ENCODE data around the gene NCAM1. TPM values are rescaled to one million over a fixed set of nuclear protein-coding genes. Genes with fewer than 3 reads are reported as not detected.

NCAM1 gene
- total RNA-seq, 1 experiment from 2014 or later = 0.22 TPM

- TF ChIP-seq ZBTB33 (IDR thresholded peaks at IDR 0.05; ENCODE audit: extremely low read depth, insufficient replicate concordance, low read length) = no peak
Observed at GRCh38 chr11:113105592-113105991, 144.4 kb downstream of the NCAM1 start (continued).

GRCh38 chr11:113106507-113106906 lies 145.3 kb downstream of the NCAM1 start:
- H3K27ac ChIP-seq (ENCODE audit: low read depth, low read length) = no peak overlapping the region
- H3K4me2 ChIP-seq (ENCODE audit: low read length) = no peak overlapping the region
- intact Hi-C loops (cut with micrococcal nuclease) = no loop called here
- DNase-seq (ENCODE audit: low read depth, low spot score) (no peak), ATAC-seq (no peak)
- H3K79me2 ChIP-seq (ENCODE audit: insufficient read depth, low read length) = no peaks in the 10 kb centered on the region
- TF ChIP-seq POLR2AphosphoS5 (IDR thresholded peaks at IDR 0.05; ENCODE audit: low read depth, low read length) (no peak), SP1 (IDR thresholded peaks at IDR 0.05; ENCODE audit: low read depth) (no peak), RAD21 (IDR thresholded peaks at IDR 0.05; ENCODE audit: low read depth) (no peak), EZH2phosphoT487 (IDR thresholded peaks at IDR 0.05; ENCODE audit: borderline replicate concordance) (no peak), ELF1 (IDR thresholded peaks at IDR 0.05; ENCODE audit: borderline replicate concordance, low read depth) (no peak), YY1 (IDR thresholded peaks at IDR 0.05; ENCODE audit: extremely low read depth, insufficient replicate concordance, low read depth, low read length) (no peak), EGR1 (IDR thresholded peaks at IDR 0.05; ENCODE audit: low read depth) (no peak), SRF (IDR thresholded peaks at IDR 0.05; ENCODE audit: low read depth) (no peak), MAX (IDR thresholded peaks at IDR 0.05) (no peak), TCF7L2 (IDR thresholded peaks at IDR 0.05; ENCODE audit: borderline replicate concordance, extremely low read depth, insufficient read depth, insufficient read length) (no peak), ZBTB33 (IDR thresholded peaks at IDR 0.05; ENCODE audit: extremely low read depth, insufficient replicate concordance, low read length) (no peak), ZFX (IDR thresholded peaks at IDR 0.05) (no peak)
- no peaks in the 10 kb centered on the region for H3K9me3 ChIP-seq (ENCODE audit: control insufficient read depth in 1 of 2, insufficient read depth in 1 of 2, low read depth in 1 of 2, low read length in 2 of 2)
- no peaks in the 10 kb centered on the region for H3K4me1 ChIP-seq (ENCODE audit: control insufficient read depth in 1 of 2, insufficient read depth in 2 of 2, low read length in 2 of 2)
- POLR2A ChIA-PET = no interaction called here
- no peaks in the 10 kb centered on the region for H3K9me2 ChIP-seq (ENCODE audit: insufficient read depth)
- no TSS peak for BruUV-seq (replicated peaks)
- no peak overlapping the region for H2AFZ ChIP-seq (ENCODE audit: low read depth, low read length, poor library complexity, severe bottlenecking)
- RAD21 ChIA-PET (ENCODE audit: low non-redundant PET in 1 of 2, low total read pairs in 2 of 2, uncharacterized antibody in 2 of 2, unreplicated experiment in 2 of 2) = no interaction called here
- no peaks in the 10 kb centered on the region for H4K20me1 ChIP-seq (ENCODE audit: insufficient read depth)
- H3K27me3 ChIP-seq (ENCODE audit: insufficient read depth, low read length) = peaks cover 38% of the 10 kb centered on the region
- H3K36me3 ChIP-seq (ENCODE audit: control insufficient read depth in 1 of 2, insufficient read depth in 2 of 2, low read length in 2 of 2) = no peaks in the 10 kb centered on the region
- no peak overlapping the region for H3K9ac ChIP-seq (ENCODE audit: low read length)
- no peak overlapping the region for H3K4me3 ChIP-seq (replicated peaks in 1 of 2; ENCODE audit: low read depth in 1 of 2, low read length in 2 of 2)
- CTCF ChIA-PET = no interaction called here
